AG04449 (cell line): ENCODE measurements around the gene GMDS.

Source experiments
- CTCF ChIA-PET: fragments of 350-600 bp; formaldehyde crosslinking; extraction: SDS; loops from one replicate; lab custom pipeline; 2021; ENCODE audit warnings: antibody characterized with exemption; lab: Yijun Ruan, JAX
- POLR2A ChIA-PET: fragments of 400-600, 350-600 bp; formaldehyde crosslinking; extraction: SDS; loops from one replicate; lab custom pipeline; 2020; ENCODE audit warnings: antibody characterized with exemption, inconsistent platforms; lab: Yijun Ruan, JAX
- DNase-seq: peaks from one replicate; pipeline ENCODE4 v3.0.0-alpha.2; 2010; ENCODE audit warnings: low read depth, low spot score
- H3K4me3 ChIP-seq: 2 replicates; pipeline ENCODE4 v1.5.1; 2011; ENCODE audit warnings: low read depth, mild to moderate bottlenecking, control low read depth, low read length
- CTCF ChIP-seq: IDR thresholded peaks from one replicate; pipeline ENCODE4 v1.5.1; 2011; ENCODE audit warnings: mild to moderate bottlenecking, moderate library complexity, low read length, control low read depth, inconsistent platforms; ENCODE audit not compliant: insufficient read depth; ENCODE audit errors: missing control alignments

Gene GMDS

GRCh38 chr6:2047855-2048254 is 197.6 kb downstream of the GMDS start:
- CTCF ChIA-PET, result no interaction called here
- no peak for TF ChIP-seq CTCF
- DNase-seq, result no peak
- no peak overlapping the region for H3K4me3 ChIP-seq
- POLR2A ChIA-PET, result no interaction called here

- CTCF ChIA-PET, result interaction anchor here (1.4 kb wide), 1 partner anchor 60 kb away, joined by 3 read pairs; no protein-coding TSS in a partner anchor
- TF ChIP-seq CTCF, result no peak
Observed at GRCh38 chr6:2044192-2044591, 201.2 kb downstream of the GMDS start.

GRCh38 chr6:2042956-2043648 is 202.3 kb downstream of the GMDS start:
- CTCF ChIA-PET, result interaction anchor here (1.4 kb wide), 1 partner anchor 61 kb away, joined by 3 read pairs; no protein-coding TSS in a partner anchor
- no peak for TF ChIP-seq CTCF
- no peak overlapping the region for H3K4me3 ChIP-seq
- no peak for DNase-seq
- POLR2A ChIA-PET, result no interaction called here

More at GRCh38 chr6:2044192-2044591, 201.2 kb downstream of the GMDS start:
- POLR2A ChIA-PET, result no interaction called here
- no peak overlapping the region for H3K4me3 ChIP-seq
- no peak for DNase-seq

- no peak overlapping the region for H3K4me3 ChIP-seq
- ChIA-PET POLR2A (no interaction called here), CTCF (interaction anchor here (0.9 kb wide), 1 partner anchor 426 kb away, joined by 4 read pairs; no protein-coding TSS in a partner anchor)
- DNase-seq, result no peak
- TF ChIP-seq CTCF, result no peak
Observed at GRCh38 chr6:2038092-2038491, 207.3 kb downstream of the GMDS start.

GRCh38 chr6:2037237-2037926 is 208.0 kb downstream of the GMDS start:
- no peak for TF ChIP-seq CTCF
- ChIA-PET POLR2A (no interaction called here), CTCF (no interaction called here)
- no peak for DNase-seq
- no peak overlapping the region for H3K4me3 ChIP-seq

- no peak for DNase-seq
- no peak for TF ChIP-seq CTCF
- H3K4me3 ChIP-seq, result no peak overlapping the region
- CTCF ChIA-PET, result no interaction called here
- POLR2A ChIA-PET, result no interaction called here
Observed at GRCh38 chr6:2036710-2037023, 208.7 kb downstream of the GMDS start.
